HG02852 (cell line): Measurements from ENCODE around the gene MUC5AC.
"Not testable (repeated sequence)": the region's sequence is repeated elsewhere in the genome, so short reads cannot be mapped to it uniquely, and the experiment has no call there.

Experiments
- ATAC-seq: cut with Tn5 transposase; IDR thresholded peaks from one replicate; pipeline ENCODE4 v1.9.1; 2021; ENCODE audit warnings: mild to moderate bottlenecking, moderate library complexity; ENCODE audit not compliant: unreplicated experiment

Gene MUC5AC

DNA sequence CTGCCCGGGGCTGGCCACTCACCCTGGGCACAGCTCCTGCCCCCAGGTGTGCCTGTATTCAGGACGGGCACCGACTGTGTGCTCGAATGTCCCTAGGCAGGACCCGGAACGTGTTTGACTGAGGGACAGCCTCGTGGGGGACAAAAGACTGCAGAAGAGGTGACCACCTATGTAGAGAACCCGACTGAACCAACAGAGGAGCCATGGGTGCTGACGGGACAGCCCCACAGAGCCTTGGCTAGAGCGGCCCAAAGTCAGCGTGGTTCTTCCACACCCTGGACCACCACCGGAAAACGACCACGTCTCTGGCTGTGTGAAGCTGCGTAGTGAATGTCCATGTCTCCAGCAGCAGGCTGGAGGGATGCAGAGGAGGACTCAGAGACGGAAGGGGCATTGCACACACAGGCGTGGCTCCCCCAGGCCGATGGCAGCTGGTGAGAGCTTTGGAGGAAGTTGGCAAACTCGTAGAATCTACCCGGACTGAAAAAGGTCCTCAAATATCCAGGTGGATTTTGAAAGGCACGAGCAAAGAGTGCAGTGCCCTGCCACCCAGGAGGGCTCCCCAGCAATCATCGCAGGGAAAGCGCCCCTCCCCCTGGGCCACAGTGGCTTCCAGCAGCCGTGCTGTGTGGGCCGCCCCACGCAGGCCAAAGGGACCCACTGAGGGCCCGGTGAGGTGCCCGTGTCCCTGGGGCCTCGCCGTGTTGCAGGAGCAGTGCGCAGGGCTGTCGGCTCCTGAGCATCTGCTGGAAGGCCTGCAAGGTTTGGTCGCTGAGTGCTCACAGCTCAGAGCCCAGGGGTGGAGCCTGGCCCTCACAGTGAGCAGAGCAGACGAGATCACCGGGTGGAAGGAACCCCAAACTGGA, 47.6 kb downstream of the MUC5AC start:
- ATAC-seq: no peak

DNA sequence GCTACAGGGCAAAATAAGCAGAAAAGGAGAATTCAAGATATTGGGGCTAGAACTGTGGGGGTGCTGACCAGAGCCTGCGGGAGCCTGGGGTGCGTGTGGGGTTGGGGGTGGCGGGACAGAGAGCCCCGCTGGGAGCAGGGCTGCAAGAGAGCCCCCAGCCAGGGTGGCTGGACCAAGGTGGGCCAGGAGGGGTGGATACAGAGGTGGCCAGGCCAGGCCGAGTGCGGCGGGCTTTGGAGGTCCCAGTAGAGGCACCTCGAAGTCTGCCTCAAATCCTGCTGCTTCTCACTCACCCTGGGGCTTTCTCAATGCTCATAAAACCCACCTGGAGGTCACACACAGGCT, 48.2 kb downstream of the MUC5AC start:
- no peak for ATAC-seq

DNA sequence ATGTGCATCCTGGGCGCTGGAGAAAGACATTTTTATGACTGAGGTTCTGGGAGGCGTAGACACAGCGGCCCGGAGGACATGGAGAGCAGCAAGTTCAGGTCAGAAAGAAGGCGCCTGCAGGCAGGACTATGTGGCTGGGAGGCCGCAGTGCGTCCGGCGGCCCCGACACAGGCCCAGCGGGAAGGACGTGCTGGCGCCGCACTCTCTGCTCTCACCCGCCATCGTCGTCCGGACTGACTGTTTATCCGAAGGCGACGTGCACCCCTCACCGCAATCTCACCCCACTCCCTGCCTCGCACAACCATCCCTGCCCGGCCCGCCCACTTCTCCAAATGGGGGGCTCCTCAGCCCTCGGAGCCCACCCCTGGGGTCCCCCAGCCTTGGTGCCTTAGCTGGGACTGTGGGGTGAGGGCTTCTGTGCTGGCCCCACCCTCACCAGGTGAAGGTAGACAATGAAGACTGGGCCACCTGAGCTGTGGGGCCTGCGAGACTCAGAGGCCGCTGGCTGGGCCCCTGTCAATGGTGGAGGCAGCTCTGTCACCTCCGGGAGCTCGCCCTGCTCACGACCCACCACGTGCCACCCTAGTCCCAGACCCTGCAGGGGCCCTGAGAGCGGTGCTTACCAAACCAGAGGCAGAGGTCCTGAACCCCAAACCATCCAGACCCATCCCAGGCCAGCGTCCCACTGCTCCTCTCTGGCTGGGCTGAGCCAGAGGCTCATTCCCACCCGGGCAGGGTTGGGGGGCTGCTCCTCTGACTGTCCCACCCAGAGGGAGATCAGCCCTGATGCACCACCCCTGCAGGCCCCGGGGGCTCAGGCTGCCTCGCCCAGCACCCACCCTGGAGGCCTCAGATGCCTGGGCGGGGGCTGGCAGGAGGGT, 48.9 kb downstream of the MUC5AC start:
- no peak for ATAC-seq

DNA sequence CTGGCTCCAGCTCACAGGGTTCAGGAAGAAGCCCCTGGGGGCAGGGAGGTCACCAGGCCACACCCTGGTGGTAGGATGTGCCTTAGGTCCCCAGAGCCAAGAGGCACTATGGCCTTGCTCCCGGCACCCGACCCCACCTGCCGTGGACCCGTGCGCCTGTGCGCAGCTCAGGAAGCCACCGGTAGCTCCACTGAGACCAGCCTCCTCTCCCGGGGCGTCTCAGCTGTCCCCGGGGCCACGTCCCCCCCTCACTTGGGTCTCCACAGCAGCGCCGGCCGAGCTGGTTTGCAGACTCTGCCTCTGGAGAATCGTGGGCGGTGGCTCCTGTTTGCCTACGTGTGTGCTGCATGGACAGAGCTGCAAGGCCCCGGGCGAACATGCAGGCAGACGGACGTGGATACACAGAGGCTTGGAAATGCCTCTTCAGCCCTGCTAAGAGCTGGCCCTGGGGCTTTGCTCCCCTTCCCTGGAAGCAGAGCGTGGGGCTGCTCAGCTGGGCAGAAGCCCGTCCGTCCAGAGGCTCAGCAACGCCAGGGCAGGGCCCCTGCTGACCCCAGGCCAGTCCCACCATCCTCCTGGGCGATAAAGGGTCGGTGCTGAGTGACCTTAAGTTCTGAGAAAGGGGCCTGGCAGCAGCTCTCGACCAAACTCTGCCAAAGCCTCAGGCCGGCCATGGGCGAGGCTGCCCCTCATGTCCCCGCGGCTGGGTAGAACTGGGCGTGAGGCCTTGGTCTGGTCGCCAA, 49.8 kb downstream of the MUC5AC start:
- ATAC-seq: no peak

DNA sequence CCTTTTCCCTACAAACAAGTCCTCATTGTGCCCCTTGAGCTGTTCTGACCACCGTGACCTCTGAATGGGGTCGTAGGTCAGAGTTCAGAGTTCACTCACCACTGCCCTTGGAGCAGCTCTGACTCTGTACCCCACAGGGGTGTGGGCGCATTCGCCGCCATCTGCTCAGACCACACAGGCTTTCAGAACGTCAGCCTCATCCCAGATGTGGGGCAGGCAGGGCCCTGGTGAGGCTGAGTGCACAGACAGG, 50.3 kb downstream of the MUC5AC start:
- ATAC-seq: no peak

DNA sequence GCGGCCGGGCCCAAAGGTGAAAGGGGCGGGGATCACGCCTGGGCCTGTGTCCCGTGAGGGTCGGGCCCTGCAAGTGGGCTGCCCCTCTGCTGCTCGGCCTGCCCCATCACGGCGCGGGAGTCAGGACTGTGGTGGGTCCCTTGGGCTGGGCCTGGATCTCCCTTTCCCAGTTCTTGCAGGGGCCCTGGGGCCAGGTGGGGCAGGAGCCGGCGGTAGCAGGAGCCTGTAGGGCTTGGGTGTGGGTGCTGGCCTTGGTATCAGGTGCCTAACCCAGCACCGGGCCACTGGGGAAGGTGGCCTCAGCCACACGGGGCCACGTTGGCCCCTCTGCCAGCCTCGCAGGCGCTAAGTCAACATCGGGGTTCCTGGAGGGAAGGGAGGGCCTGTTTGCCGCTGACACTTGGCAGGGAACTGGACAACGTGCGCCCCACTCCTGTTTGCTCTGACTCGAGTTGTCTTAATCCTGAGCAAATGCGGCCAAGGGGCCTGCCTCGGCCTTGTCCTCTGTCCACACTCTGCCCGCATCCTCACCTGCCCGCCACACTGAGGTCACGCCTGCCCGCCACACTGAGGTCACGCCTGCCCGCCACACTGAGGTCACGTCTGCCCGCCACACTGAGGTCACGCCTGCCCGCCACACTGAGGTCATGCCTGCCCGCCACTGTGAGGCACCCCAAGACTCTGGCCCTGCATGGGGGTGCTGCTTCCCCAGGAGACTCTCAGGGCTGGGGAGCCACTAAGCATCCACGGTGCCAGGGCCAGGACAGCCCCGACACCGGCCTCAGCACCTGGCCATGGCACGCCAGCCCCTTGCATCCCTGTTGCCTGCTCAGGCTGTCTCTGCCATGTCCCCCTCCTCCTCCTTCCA, 50.9 kb downstream of the MUC5AC start:
- ATAC-seq: no peak

- no peak for ATAC-seq
Measured at GRCh38 chr11:1209371-1210057, 51.8 kb downstream of the MUC5AC start.

DNA sequence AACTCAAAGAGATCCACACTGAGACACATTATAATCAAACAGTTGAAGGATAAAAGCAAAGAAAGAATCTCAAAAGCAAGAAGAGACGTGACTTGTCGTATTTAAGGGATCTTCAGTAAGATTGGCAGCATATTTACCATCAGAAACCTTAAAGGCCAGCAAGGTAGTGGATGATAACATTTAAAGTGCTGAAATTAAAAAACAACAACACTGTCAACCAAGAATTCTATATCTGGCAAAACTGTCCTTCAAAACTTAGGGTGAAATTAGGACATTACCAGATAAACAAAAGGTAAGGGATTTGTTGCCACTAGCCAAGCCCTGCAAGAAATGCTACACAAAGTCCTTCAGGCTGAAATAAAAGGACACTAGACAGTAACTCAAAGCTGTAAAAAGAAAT, 54.1 kb downstream of the MUC5AC start:
- no peak for ATAC-seq

GRCh38 chr11:1215826-1216225, 58.1 kb downstream of the MUC5AC start:
- not testable (repeated sequence) for ATAC-seq

- ATAC-seq: no peak
Measured at GRCh38 chr11:1217151-1217550, 59.4 kb downstream of the MUC5AC start.

DNA sequence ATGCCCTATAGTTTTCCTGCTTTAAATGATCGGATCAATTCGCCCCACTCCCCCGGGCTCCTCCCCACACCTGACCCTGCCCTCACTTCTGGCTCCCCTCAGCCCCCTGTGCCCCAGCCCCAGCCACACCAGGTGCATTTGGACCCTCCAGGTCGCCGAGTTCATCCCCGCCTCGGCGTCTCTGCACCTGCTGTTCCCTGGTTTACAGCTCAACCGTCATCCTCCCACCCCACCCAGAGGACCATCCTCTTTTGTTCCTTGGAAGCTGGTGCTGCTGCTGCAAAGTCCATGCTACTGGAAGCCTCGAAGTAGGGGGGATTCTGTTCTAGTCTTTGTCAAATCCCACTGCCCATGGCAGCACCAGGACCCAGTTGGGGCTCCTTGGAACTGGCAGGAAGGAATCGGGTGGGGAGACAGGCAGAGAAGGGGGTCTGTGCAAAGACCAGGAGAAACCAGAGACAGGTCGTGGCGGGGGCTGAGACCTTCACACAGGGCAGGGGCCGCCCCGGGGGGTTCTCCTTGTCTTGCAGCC, 60.6 kb downstream of the MUC5AC start:
- ATAC-seq: no peak

DNA sequence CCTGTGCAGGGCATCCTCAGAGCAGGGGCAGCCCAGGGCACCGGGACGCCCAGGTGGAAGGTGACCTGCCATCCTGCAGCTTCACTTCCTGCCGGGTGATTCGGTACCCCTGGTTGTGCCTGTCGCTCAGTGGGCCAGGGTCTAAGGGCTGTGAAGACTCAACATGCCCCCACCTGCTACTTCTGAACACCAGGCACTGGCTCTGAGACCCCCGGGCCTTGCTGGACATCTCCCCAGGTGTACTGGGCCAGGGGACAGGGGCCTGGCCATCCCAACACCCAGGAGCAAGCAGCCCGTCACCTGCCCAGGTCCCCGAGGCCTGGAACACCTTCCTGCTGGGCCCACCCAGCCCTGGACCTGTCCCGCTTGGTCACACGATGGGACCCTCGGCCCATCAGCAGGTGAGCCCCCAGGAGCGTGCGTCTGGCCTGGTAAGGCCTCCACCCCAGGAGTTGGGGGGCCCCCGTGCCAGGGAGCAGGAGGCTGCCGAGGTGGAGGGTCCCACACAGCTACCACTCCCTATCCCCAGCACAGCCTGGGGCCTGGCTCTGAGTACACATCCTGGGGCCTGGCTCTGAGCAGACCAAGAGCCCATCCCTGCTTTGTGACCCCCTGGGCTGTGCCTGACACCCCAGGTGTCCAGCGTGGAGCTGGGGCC, 61.2 kb downstream of the MUC5AC start:
- no peak for ATAC-seq

- no peak for ATAC-seq
Measured at GRCh38 chr11:1219446-1219833, 61.7 kb downstream of the MUC5AC start.

DNA sequence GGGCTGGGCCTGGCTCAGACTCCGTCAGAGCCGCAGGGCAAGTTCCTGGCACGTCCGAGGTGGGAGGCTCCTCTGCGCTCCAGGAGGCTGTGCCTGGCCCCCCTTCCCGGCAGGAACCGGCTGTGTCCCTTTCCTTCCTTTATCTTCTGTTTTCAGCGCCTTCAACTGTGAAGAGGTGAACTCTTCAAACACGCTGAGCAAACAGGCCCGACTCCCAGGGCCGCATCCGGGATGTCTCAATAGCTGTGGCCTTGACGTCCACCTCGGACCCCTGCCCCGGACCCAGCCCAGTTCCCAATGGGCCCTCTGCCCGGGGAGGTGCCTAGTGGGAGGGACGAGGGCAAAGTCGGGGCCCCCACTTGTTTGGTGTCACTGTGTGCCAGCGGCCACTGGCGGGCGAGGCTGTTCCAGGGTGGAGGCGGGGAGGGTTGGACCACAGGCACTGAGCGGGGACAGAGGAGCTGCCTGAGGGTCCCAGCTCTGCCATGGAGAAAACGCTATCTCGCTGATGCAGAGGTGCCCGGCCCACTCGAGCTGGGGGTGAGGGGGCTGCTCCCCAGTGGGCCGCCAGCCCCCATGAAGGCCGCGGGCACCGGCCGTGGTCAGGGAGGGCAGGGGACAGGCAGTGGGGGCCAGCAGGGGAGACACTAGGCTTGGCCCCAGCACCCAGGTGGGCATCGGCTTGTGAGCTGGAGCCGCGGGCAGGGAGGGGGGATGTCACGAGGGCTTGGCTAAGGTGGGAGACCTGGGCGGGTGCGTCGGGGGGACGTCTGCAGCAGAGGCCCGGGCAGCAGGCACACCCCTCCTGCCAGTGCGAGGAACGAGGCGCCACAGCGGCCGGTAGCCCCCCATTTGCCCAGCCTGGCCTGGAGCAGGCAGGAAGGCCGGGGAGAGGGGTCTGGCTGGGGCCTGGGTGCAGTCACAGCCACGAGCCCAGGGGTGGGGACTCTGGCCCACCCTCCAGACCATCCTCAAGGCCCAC, 62.4 kb downstream of the MUC5AC start:
- no peak for ATAC-seq

DNA sequence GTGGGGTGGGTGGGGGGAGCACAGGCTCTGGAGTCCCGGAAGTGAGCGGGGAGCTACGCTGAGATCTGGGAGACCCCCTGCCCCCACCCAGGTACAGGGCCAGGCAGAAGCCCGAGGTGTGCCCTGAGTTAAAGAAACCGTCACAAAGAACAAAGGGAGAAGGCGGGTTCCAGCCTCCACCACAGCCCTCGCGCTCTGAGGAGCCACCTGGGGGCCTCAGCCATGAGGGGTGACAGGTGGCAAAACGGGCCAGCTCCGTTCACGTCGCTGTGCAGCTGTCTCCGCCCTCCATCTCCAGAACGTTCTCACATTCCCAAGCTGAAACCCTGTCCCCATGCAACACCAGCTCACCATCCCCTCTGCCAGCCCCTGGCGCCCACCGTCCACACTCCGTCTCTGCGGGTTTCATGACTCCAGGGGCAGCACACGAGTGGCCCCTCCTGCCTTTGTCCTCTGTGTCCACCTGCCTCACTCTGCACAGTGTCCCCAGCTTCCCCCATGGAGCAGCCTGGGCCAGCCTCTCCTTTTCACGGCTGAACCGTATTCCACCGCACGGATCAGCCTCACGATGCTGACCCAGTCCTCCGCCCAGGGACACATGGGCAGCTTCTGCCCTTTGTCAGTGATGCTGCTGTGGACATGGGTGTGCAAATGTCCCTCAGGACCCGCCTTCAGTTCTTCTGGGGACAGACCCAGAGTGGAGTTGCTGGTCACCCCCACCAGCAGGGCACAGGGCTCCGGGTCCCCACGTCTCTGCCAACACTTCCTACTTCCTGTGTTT, 63.4 kb downstream of the MUC5AC start:
- ATAC-seq: no peak

- ATAC-seq: no peak
Measured at GRCh38 chr11:1221848-1222311, 64.1 kb downstream of the MUC5AC start.
